IMR-90 (cell line): ENCODE measurements around the gene PCDHB11.
"Not testable (repeated sequence)": the region's sequence is repeated elsewhere in the genome, so short reads cannot be mapped to it uniquely, and the experiment has no call there.

ENCODE experiments used
- BHLHE40 ChIP-seq: fragments of 150-350 bp; IDR thresholded peaks from 2 replicates; pipeline ENCODE4 v1.6.1; 2016; ENCODE audit warnings: mild to moderate bottlenecking, low read depth, low read length
- CEBPB ChIP-seq: IDR thresholded peaks from 2 replicates; pipeline ENCODE4 v1.6.1; 2012; ENCODE audit warnings: low read depth, low read length, improper control_type of control experiment
- FOS ChIP-seq: fragments of 150-350 bp; IDR thresholded peaks from 2 replicates; pipeline ENCODE4 v1.6.1; 2016; ENCODE audit warnings: low read depth, low read length
- MAZ ChIP-seq: IDR thresholded peaks from 2 replicates; pipeline ENCODE4 v1.6.1; 2012; ENCODE audit warnings: low read depth, mild to moderate bottlenecking, low read length, improper control_type of control experiment, moderate library complexity, borderline replicate concordance
- MXI1 ChIP-seq: IDR thresholded peaks from 2 replicates; pipeline ENCODE4 v1.6.1; 2012; ENCODE audit warnings: low read depth, mild to moderate bottlenecking, low read length, moderate library complexity, borderline replicate concordance
- NFE2L2 ChIP-seq: fragments of 150-350 bp; IDR thresholded peaks from 2 replicates; pipeline ENCODE4 v1.6.1; 2016; ENCODE audit warnings: low read depth, mild to moderate bottlenecking, low read length
- POLR2A ChIP-seq: IDR thresholded peaks from 2 replicates; pipeline ENCODE4 v1.6.1; 2012; ENCODE audit warnings: mild to moderate bottlenecking, low read depth, low read length
- RAD21 ChIP-seq: IDR thresholded peaks from 2 replicates; pipeline ENCODE4 v1.6.1; 2012; ENCODE audit warnings: low read length, improper control_type of control experiment
- RCOR1 ChIP-seq: IDR thresholded peaks from 2 replicates; pipeline ENCODE4 v1.6.1; 2012; ENCODE audit warnings: mild to moderate bottlenecking, low read length, improper control_type of control experiment; ENCODE audit not compliant: insufficient replicate concordance
- RFX5 ChIP-seq: IDR thresholded peaks from 2 replicates; pipeline ENCODE4 v1.8.0; 2012; ENCODE audit warnings: low read depth, mild to moderate bottlenecking, low read length, moderate library complexity
- SMC3 ChIP-seq: fragments of 150-350 bp; IDR thresholded peaks from 2 replicates; pipeline ENCODE4 v1.6.1; 2016; ENCODE audit warnings: low read depth, mild to moderate bottlenecking, antibody characterized with exemption, low read length, moderate library complexity
- TF ChIP-seq, protein P1 (sequence below): conservative IDR thresholded peaks from 2 replicates; pipeline ENCODE4 v1.5.1; 2012; ENCODE audit warnings: mild to moderate bottlenecking, low read depth, low read length, improper control_type of control experiment
- TF ChIP-seq, protein P2 (sequence below): fragments of 150-350 bp; IDR thresholded peaks from 2 replicates; pipeline ENCODE4 v1.6.1; 2017; ENCODE audit warnings: mild to moderate bottlenecking, antibody characterized with exemption, low read length, low read depth
- TF ChIP-seq, protein P3 (sequence below): fragments of 150-350 bp; IDR thresholded peaks from 2 replicates; pipeline ENCODE4 v1.6.1; 2016; ENCODE audit warnings: low read depth, mild to moderate bottlenecking, low read length, moderate library complexity, borderline replicate concordance

DNA sequence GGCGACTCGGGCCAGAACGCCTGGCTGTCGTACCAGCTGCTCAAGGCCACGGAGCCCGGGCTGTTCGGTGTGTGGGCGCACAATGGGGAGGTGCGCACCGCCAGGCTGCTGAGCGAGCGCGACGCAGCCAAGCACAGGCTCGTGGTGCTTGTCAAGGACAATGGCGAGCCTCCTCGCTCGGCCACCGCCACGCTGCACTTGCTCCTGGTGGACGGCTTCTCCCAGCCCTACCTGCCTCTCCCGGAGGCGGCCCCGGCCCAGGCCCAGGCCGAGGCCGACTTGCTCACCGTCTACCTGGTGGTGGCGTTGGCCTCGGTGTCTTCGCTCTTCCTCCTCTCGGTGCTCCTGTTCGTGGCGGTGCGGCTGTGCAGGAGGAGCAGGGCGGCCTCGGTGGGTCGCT is 5.1 kb upstream of the PCDHB11 start:
- TF ChIP-seq, protein P1, sequence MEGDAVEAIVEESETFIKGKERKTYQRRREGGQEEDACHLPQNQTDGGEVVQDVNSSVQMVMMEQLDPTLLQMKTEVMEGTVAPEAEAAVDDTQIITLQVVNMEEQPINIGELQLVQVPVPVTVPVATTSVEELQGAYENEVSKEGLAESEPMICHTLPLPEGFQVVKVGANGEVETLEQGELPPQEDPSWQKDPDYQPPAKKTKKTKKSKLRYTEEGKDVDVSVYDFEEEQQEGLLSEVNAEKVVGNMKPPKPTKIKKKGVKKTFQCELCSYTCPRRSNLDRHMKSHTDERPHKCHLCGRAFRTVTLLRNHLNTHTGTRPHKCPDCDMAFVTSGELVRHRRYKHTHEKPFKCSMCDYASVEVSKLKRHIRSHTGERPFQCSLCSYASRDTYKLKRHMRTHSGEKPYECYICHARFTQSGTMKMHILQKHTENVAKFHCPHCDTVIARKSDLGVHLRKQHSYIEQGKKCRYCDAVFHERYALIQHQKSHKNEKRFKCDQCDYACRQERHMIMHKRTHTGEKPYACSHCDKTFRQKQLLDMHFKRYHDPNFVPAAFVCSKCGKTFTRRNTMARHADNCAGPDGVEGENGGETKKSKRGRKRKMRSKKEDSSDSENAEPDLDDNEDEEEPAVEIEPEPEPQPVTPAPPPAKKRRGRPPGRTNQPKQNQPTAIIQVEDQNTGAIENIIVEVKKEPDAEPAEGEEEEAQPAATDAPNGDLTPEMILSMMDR = not testable (repeated sequence)
- TF ChIP-seq, protein P2, sequence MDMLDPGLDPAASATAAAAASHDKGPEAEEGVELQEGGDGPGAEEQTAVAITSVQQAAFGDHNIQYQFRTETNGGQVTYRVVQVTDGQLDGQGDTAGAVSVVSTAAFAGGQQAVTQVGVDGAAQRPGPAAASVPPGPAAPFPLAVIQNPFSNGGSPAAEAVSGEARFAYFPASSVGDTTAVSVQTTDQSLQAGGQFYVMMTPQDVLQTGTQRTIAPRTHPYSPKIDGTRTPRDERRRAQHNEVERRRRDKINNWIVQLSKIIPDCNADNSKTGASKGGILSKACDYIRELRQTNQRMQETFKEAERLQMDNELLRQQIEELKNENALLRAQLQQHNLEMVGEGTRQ = not testable (repeated sequence)
- TF ChIP-seq FOS, RFX5, RCOR1, POLR2A, CEBPB, SMC3, MXI1, MAZ, RAD21, BHLHE40, NFE2L2: not testable (repeated sequence)
- TF ChIP-seq, protein P3, sequence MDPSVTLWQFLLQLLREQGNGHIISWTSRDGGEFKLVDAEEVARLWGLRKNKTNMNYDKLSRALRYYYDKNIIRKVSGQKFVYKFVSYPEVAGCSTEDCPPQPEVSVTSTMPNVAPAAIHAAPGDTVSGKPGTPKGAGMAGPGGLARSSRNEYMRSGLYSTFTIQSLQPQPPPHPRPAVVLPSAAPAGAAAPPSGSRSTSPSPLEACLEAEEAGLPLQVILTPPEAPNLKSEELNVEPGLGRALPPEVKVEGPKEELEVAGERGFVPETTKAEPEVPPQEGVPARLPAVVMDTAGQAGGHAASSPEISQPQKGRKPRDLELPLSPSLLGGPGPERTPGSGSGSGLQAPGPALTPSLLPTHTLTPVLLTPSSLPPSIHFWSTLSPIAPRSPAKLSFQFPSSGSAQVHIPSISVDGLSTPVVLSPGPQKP = not testable (repeated sequence)
